ENCODE measurements around the gene CRB2.

Gene CRB2

GRCh38 chr9:123347289-123348060 is 8.5 kb upstream of the CRB2 start:
- DNase-seq (ENCODE audit: low read depth) = no peak

- DNase-seq (ENCODE audit: low read depth) = no peak
Observed at GRCh38 chr9:123348317-123348992, 7.5 kb upstream of the CRB2 start.

- no peak for DNase-seq (ENCODE audit: low read depth)
Observed at GRCh38 chr9:123349033-123349432, 7.0 kb upstream of the CRB2 start.

GRCh38 chr9:123349691-123350480 is 6.1 kb upstream of the CRB2 start:
- peak; percentile 28 for DNase-seq (ENCODE audit: low read depth)

- DNase-seq (ENCODE audit: low read depth) = no peak
Observed at GRCh38 chr9:123350590-123351310, 5.2 kb upstream of the CRB2 start.

- DNase-seq (ENCODE audit: low read depth) = no peak
Observed at GRCh38 chr9:123353041-123353440, 3.0 kb upstream of the CRB2 start.

- DNase-seq (ENCODE audit: low read depth) = no peak
Observed at GRCh38 chr9:123353984-123354591, 1.9 kb upstream of the CRB2 start.

- no peak for DNase-seq (ENCODE audit: low read depth)
Observed at GRCh38 chr9:123354806-123355508, 1.0 kb upstream of the CRB2 start.

GRCh38 chr9:123356851-123357742 is 1.1 kb downstream of the CRB2 start:
- no peak for DNase-seq (ENCODE audit: low read depth)

- no peak for DNase-seq (ENCODE audit: low read depth)
Observed at GRCh38 chr9:123357743-123358059, 1.7 kb downstream of the CRB2 start.

GRCh38 chr9:123358181-123358905 is 2.3 kb downstream of the CRB2 start:
- DNase-seq (ENCODE audit: low read depth) = no peak

GRCh38 chr9:123359106-123359505 is 3.1 kb downstream of the CRB2 start:
- no peak for DNase-seq (ENCODE audit: low read depth)

GRCh38 chr9:123359546-123359945 is 3.5 kb downstream of the CRB2 start:
- no peak for DNase-seq (ENCODE audit: low read depth)

- DNase-seq (ENCODE audit: low read depth) = no peak
Observed at GRCh38 chr9:123360161-123361085, 4.4 kb downstream of the CRB2 start.

GRCh38 chr9:123361086-123361730 is 5.2 kb downstream of the CRB2 start:
- no peak for DNase-seq (ENCODE audit: low read depth)

GRCh38 chr9:123361731-123362510 is 5.9 kb downstream of the CRB2 start:
- no peak for DNase-seq (ENCODE audit: low read depth)

GRCh38 chr9:123362856-123363255 is 6.9 kb downstream of the CRB2 start:
- DNase-seq (ENCODE audit: low read depth) = no peak

Measured in GM04504 (cell line).